GM12878 (cell line): Measurements from ENCODE around the gene LMX1B.

ENCODE experiments used
- BHLHE40 ChIP-seq, 2 experiments: fragments of 450-650 bp in 1 of 2; IDR thresholded peaks; 2 replicates each; pipeline ENCODE4 v1.6.1; 2011 to 2017; ENCODE audit warnings: low read depth in 2 of 2, borderline replicate concordance in 1 of 2, improper control_type of control experiment in 1 of 2, low read length in 1 of 2, mild to moderate bottlenecking in 1 of 2
- BRCA1 ChIP-seq: IDR thresholded peaks from 2 replicates; pipeline ENCODE4 v1.6.1; 2011; ENCODE audit warnings: low read depth, low read length, improper control_type of control experiment
- CEBPZ ChIP-seq: fragments of 150-350 bp; IDR thresholded peaks from 2 replicates; pipeline ENCODE4 v1.6.1; 2016; ENCODE audit warnings: low read depth, low read length
- CTCF ChIP-seq, 3 experiments: IDR thresholded peaks in 2 of 3; conservative IDR thresholded peaks in 1 of 3; 2 replicates each; pipeline ENCODE4 v1.5.1; 2011; ENCODE audit warnings: low read depth in 3 of 3, low read length in 3 of 3, mild to moderate bottlenecking in 3 of 3, control low read depth in 2 of 3, moderate library complexity in 2 of 3, inconsistent platforms in 1 of 3, mixed read lengths in 1 of 3; ENCODE audit not compliant: control insufficient read depth in 2 of 3, insufficient read depth in 1 of 3; ENCODE audit errors: extremely low read depth in 1 of 3
- EP300 ChIP-seq, 2 experiments: fragments of 150-350 bp in 1 of 2; IDR thresholded peaks; 2 replicates each; pipeline ENCODE4 v1.6.1; 2011 to 2012; ENCODE audit warnings: low read depth in 2 of 2, low read length in 2 of 2, borderline replicate concordance in 1 of 2, improper control_type of control experiment in 1 of 2, inconsistent platforms in 1 of 2; ENCODE audit not compliant: control insufficient read depth in 1 of 2
- ETV6 ChIP-seq, 2 experiments: fragments of 450-650 bp in 1 of 2; IDR thresholded peaks in 1 of 2; conservative IDR thresholded peaks in 1 of 2; 2 replicates each; pipeline ENCODE4 v1.6.1; 2014; ENCODE audit warnings: antibody characterized with exemption in 1 of 2, borderline replicate concordance in 1 of 2, low read depth in 1 of 2, mild to moderate bottlenecking in 1 of 2, moderate library complexity in 1 of 2
- FOXK2 ChIP-seq: fragments of 450-650 bp; IDR thresholded peaks from 2 replicates; pipeline ENCODE4 v1.6.1; 2017; ENCODE audit warnings: mild to moderate bottlenecking, moderate library complexity
- IRF4 ChIP-seq: IDR thresholded peaks from 2 replicates; pipeline ENCODE4 v1.6.1; 2011; ENCODE audit warnings: low read depth, low read length
- JUND ChIP-seq: IDR thresholded peaks from 2 replicates; pipeline ENCODE4 v1.6.1; 2012; ENCODE audit warnings: low read depth, mild to moderate bottlenecking, low read length, improper control_type of control experiment, moderate library complexity
- KAT2A ChIP-seq: conservative IDR thresholded peaks from 2 replicates; pipeline ENCODE4 v1.6.1; 2011; ENCODE audit warnings: low read depth, low read length; ENCODE audit not compliant: control insufficient read depth
- NFYB ChIP-seq: IDR thresholded peaks from 2 replicates; pipeline ENCODE4 v1.6.1; 2011; ENCODE audit warnings: low read depth, mild to moderate bottlenecking, low read length, improper control_type of control experiment, moderate library complexity; ENCODE audit not compliant: insufficient read depth
- POLR2AphosphoS5 ChIP-seq: IDR thresholded peaks from 2 replicates; pipeline ENCODE4 v1.6.1; 2011; ENCODE audit warnings: mild to moderate bottlenecking, low read length, inconsistent platforms
- USF1 ChIP-seq: IDR thresholded peaks from 2 replicates; pipeline ENCODE4 v1.6.1; 2011; ENCODE audit warnings: borderline replicate concordance, low read depth, mild to moderate bottlenecking, moderate library complexity, mixed read lengths, low read length; ENCODE audit not compliant: insufficient read depth; ENCODE audit errors: extremely low read length
- TF ChIP-seq, protein P1 (sequence below): IDR thresholded peaks from 2 replicates; pipeline ENCODE4 v1.6.1; 2012; ENCODE audit warnings: low read depth, low read length, improper control_type of control experiment

DNA sequence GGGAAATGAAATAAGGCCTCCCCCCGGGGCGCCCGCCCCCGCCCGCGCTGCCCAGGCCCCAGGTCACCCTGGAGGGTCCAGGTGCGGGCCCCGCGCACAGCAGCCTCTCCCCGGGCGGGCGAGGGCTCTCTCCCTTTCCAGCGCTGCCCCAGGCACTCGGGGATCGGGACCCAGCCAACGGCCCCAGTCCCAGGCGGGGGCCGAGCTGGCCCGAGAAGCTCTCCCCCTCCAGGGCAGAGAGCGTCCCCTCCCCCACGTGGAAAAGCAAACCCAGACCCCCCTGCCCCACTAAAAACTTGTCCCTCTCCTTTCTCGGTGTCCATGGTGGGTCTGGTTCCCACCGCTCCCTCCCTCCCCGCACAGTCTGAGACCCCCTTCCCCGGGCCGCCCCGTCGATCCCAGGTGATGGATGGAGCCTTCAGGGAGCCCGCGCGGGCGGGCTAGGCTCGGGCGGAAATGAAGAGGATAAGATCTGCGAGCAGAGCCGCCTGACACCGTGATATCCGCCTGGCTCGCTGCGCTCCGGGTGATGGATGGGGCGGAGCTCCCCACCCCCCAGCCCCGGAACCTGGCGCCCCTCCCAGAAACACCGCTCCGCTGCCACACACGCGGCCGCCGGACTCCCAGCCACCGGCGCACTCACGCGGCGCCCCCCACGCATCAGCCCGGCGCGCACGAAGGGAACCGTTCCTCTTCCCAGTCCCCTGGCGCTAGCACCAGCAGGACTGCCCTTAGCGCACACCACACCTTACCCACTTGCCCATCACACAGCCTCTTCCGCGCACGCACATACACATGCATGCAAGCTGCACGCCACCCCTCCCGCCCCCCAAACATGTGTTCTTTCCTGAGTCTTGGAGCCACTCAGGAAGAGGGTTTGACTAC, 109.4 kb downstream of the LMX1B start:
- TF ChIP-seq NFYB (no peak), CTCF (IDR thresholded peaks at IDR 0.05 in 2 of 3, conservative IDR thresholded peaks at IDR 0.05 in 1 of 3; ENCODE audit: control insufficient read depth in 2 of 3, extremely low read depth in 1 of 3, insufficient read depth in 1 of 3, low read depth in 3 of 3, low read length in 3 of 3) (no peak), POLR2AphosphoS5 (no peak), JUND (no peak), IRF4 (no peak), KAT2A (no peak), USF1 (no peak), BRCA1 (no peak), BHLHE40 (IDR thresholded peaks at IDR 0.05; ENCODE audit: borderline replicate concordance in 1 of 2, low read depth in 2 of 2, low read length in 1 of 2) (peak; percentile 22 to 75; a peak in 2 of 4 replicates), ETV6 (conservative IDR thresholded peaks at IDR 0.05 in 1 of 2, IDR thresholded peaks at IDR 0.05 in 1 of 2; ENCODE audit: borderline replicate concordance in 1 of 2, low read depth in 1 of 2) (no peak), CEBPZ (no peak), FOXK2 (no peak), EP300 (IDR thresholded peaks at IDR 0.05; ENCODE audit: borderline replicate concordance in 1 of 2, control insufficient read depth in 1 of 2, low read depth in 2 of 2, low read length in 2 of 2) (no peak)
- TF ChIP-seq, protein P1, sequence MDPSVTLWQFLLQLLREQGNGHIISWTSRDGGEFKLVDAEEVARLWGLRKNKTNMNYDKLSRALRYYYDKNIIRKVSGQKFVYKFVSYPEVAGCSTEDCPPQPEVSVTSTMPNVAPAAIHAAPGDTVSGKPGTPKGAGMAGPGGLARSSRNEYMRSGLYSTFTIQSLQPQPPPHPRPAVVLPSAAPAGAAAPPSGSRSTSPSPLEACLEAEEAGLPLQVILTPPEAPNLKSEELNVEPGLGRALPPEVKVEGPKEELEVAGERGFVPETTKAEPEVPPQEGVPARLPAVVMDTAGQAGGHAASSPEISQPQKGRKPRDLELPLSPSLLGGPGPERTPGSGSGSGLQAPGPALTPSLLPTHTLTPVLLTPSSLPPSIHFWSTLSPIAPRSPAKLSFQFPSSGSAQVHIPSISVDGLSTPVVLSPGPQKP: no peak
